ENCODE measurements around the gene FAM200C.

GRCh38 chr5:160369990-160370712 is 29.7 kb downstream of the FAM200C start, which contains the start of gene C1QTNF2:
- TF ChIP-seq CTCF (IDR thresholded peaks at IDR 0.05) (no peak), POLR2A (IDR thresholded peaks at IDR 0.05) (no peak)

Measured in heart left ventricle (tissue), 13 donors.